Measurements from ENCODE around the gene MCM9. TPM values are rescaled to one million over a fixed set of nuclear protein-coding genes. Genes with fewer than 3 reads are reported as not detected.

Gene MCM9
- total and polyA plus RNA-seq, 2 of the 13 experiments (the other 11 are each of a cell fraction or from before 2014, with no cell fraction given) = 3.8 to 17.2 TPM

DNA sequence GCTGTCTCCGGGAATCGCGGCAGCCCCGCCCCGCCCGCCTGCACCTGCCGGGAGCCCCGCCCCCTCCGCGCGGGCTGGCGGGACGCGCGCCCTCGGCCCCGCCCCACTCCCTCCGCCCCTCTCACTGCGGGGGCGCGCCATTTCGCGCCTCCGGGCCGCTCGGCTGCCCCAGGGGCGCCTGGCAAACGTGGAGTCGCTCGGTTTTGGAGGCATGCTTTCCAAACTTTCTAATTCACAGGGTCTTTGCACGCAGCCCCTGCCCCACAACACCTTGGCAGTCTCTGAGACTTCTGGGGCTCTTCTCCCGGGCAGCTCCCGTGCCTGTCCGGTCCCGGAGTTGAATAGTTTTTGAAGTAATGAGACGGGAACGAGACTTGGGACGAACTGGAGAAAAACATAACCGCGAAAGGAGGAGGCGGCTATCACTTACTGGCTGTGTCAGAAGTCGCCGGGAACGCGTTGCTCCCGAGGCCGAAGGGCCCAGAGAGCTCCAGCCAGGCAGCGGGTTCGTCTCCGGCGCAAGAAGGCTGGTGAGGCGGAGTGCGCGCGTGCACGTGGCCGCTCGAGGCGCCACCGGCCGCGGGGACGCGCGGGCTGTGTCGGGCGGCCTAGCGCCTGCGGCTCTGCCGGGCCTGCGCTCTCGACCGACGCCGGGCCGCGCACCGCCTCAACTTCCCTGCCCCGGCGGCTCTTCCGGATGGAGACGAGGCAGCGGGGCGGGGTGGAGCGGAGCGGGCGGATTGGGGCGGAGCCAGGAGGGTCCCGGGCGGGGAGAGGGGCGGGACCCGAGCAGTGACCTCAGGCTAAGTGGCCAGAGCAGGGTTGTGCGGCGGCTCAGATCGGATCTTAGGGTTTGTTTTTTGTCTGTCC, at the start of gene MCM9 (continued):
- TF ChIP-seq, protein P1, sequence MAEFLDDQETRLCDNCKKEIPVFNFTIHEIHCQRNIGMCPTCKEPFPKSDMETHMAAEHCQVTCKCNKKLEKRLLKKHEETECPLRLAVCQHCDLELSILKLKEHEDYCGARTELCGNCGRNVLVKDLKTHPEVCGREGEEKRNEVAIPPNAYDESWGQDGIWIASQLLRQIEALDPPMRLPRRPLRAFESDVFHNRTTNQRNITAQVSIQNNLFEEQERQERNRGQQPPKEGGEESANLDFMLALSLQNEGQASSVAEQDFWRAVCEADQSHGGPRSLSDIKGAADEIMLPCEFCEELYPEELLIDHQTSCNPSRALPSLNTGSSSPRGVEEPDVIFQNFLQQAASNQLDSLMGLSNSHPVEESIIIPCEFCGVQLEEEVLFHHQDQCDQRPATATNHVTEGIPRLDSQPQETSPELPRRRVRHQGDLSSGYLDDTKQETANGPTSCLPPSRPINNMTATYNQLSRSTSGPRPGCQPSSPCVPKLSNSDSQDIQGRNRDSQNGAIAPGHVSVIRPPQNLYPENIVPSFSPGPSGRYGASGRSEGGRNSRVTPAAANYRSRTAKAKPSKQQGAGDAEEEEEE (CRISPR knock-in tag; IDR thresholded peaks at IDR 0.05; ENCODE audit: borderline replicate concordance) = no peak
- TF ChIP-seq RBM22 (optimal IDR thresholded peaks at IDR 0.05; ENCODE audit: low read length) (no peak), SIX1 (CRISPR knock-in tag; IDR thresholded peaks at IDR 0.05; ENCODE audit: borderline replicate concordance) (0 out of 2 replicates have a peak, but pooled peaks have one; percentile 8), ZNF367 (CRISPR knock-in tag; IDR thresholded peaks at IDR 0.05; ENCODE audit: borderline replicate concordance) (no peak), REL (CRISPR knock-in tag; conservative IDR thresholded peaks at IDR 0.05) (no peak), SMARCC2 (IDR thresholded peaks at IDR 0.05) (no peak), ZNF484 (CRISPR knock-in tag; IDR thresholded peaks at IDR 0.05; ENCODE audit: borderline replicate concordance, low read depth) (no peak), ISL2 (CRISPR knock-in tag; IDR thresholded peaks at IDR 0.05) (peak; percentile 61), TBL1XR1 (IDR thresholded peaks at IDR 0.05; ENCODE audit: borderline replicate concordance, low read length, partially characterized antibody) (no peak), ZNF839 (CRISPR knock-in tag; IDR thresholded peaks at IDR 0.05; ENCODE audit: borderline replicate concordance) (no peak), FIP1L1 (IDR thresholded peaks at IDR 0.05; ENCODE audit: borderline replicate concordance, insufficient read depth, low read depth, low read length) (no peak), ZNF556 (CRISPR knock-in tag; IDR thresholded peaks at IDR 0.05; ENCODE audit: borderline replicate concordance) (peak; percentile 56; the same call in 1 of the 2 replicates), RELA (CRISPR knock-in tag; IDR thresholded peaks at IDR 0.05) (no peak), PHF21A (CRISPR knock-in tag; IDR thresholded peaks at IDR 0.05) (peak; percentile 88), AGO1 (IDR thresholded peaks at IDR 0.05; ENCODE audit: low read depth, low read length, poor library complexity, severe bottlenecking) (peak; percentile 26), GABPB1 (CRISPR knock-in tag; IDR thresholded peaks at IDR 0.05) (peak; percentile 89), ZNF891 (CRISPR knock-in tag; IDR thresholded peaks at IDR 0.05) (peak; percentile 95), SMAD9 (CRISPR knock-in tag; IDR thresholded peaks at IDR 0.05) (peak; percentile 80; the same call in 1 of the 2 replicates), IKZF4 (CRISPR knock-in tag; IDR thresholded peaks at IDR 0.05; ENCODE audit: borderline replicate concordance, low read depth, not compliant biosample characterization) (no peak)
- TF ChIP-seq, protein P2, sequence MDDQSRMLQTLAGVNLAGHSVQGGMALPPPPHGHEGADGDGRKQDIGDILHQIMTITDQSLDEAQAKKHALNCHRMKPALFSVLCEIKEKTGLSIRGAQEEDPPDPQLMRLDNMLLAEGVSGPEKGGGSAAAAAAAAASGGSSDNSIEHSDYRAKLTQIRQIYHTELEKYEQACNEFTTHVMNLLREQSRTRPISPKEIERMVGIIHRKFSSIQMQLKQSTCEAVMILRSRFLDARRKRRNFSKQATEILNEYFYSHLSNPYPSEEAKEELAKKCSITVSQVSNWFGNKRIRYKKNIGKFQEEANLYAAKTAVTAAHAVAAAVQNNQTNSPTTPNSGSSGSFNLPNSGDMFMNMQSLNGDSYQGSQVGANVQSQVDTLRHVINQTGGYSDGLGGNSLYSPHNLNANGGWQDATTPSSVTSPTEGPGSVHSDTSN (CRISPR knock-in tag; IDR thresholded peaks at IDR 0.05; ENCODE audit: borderline replicate concordance) = no peak
- TF ChIP-seq, protein P3, sequence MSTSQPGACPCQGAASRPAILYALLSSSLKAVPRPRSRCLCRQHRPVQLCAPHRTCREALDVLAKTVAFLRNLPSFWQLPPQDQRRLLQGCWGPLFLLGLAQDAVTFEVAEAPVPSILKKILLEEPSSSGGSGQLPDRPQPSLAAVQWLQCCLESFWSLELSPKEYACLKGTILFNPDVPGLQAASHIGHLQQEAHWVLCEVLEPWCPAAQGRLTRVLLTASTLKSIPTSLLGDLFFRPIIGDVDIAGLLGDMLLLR (CRISPR knock-in tag; IDR thresholded peaks at IDR 0.05) = no peak
- TF ChIP-seq, protein P4, sequence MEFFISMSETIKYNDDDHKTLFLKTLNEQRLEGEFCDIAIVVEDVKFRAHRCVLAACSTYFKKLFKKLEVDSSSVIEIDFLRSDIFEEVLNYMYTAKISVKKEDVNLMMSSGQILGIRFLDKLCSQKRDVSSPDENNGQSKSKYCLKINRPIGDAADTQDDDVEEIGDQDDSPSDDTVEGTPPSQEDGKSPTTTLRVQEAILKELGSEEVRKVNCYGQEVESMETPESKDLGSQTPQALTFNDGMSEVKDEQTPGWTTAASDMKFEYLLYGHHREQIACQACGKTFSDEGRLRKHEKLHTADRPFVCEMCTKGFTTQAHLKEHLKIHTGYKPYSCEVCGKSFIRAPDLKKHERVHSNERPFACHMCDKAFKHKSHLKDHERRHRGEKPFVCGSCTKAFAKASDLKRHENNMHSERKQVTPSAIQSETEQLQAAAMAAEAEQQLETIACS (CRISPR knock-in tag; IDR thresholded peaks at IDR 0.05) = peak; percentile 97
- TF ChIP-seq, protein P5, sequence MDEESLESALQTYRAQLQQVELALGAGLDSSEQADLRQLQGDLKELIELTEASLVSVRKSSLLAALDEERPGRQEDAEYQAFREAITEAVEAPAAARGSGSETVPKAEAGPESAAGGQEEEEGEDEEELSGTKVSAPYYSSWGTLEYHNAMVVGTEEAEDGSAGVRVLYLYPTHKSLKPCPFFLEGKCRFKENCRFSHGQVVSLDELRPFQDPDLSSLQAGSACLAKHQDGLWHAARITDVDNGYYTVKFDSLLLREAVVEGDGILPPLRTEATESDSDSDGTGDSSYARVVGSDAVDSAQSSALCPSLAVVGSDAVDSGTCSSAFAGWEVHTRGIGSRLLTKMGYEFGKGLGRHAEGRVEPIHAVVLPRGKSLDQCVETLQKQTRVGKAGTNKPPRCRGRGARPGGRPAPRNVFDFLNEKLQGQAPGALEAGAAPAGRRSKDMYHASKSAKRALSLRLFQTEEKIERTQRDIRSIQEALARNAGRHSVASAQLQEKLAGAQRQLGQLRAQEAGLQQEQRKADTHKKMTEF (CRISPR knock-in tag; IDR thresholded peaks at IDR 0.05) = peak; percentile 63
